Fibroblast of the aortic adventitia (primary cell): Measurements from ENCODE around the gene NEIL3. TPM values are rescaled to one million over a fixed set of nuclear protein-coding genes. Genes with fewer than 3 reads are reported as not detected.

Experiments used
- DNase-seq: peaks from one replicate; pipeline ENCODE4 v3.0.0-alpha.2; 2010; ENCODE audit warnings: low read depth
- H3K4me3 ChIP-seq: 2 replicates; pipeline ENCODE4 v1.5.1; 2011; ENCODE audit warnings: low read depth, mild to moderate bottlenecking, control low read depth, low read length, moderate library complexity
- total RNA-seq: library from RNA; depleted of rRNA; stranded (reverse); fragments of >200 nt; gene quantifications from 2 replicates; pipeline ENCODE4 v1.2.3, GENCODE V29; 2012; ENCODE audit warnings: low replicate concordance
- TF ChIP-seq, protein P1 (sequence below): IDR thresholded peaks from 2 replicates; pipeline ENCODE4 v1.5.1; 2011; ENCODE audit warnings: mild to moderate bottlenecking, low read length, control low read depth, inconsistent platforms; ENCODE audit not compliant: insufficient read depth

Gene NEIL3
- total RNA-seq, 1 donor, result 20.8 TPM

- peak; percentile 10 for DNase-seq
- TF ChIP-seq, protein P1, sequence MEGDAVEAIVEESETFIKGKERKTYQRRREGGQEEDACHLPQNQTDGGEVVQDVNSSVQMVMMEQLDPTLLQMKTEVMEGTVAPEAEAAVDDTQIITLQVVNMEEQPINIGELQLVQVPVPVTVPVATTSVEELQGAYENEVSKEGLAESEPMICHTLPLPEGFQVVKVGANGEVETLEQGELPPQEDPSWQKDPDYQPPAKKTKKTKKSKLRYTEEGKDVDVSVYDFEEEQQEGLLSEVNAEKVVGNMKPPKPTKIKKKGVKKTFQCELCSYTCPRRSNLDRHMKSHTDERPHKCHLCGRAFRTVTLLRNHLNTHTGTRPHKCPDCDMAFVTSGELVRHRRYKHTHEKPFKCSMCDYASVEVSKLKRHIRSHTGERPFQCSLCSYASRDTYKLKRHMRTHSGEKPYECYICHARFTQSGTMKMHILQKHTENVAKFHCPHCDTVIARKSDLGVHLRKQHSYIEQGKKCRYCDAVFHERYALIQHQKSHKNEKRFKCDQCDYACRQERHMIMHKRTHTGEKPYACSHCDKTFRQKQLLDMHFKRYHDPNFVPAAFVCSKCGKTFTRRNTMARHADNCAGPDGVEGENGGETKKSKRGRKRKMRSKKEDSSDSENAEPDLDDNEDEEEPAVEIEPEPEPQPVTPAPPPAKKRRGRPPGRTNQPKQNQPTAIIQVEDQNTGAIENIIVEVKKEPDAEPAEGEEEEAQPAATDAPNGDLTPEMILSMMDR, result no peak
- no peak overlapping the region for H3K4me3 ChIP-seq
These were observed 94.1 kb downstream of the NEIL3 start for GRCh38 chr4:177403746-177404145.

DNA sequence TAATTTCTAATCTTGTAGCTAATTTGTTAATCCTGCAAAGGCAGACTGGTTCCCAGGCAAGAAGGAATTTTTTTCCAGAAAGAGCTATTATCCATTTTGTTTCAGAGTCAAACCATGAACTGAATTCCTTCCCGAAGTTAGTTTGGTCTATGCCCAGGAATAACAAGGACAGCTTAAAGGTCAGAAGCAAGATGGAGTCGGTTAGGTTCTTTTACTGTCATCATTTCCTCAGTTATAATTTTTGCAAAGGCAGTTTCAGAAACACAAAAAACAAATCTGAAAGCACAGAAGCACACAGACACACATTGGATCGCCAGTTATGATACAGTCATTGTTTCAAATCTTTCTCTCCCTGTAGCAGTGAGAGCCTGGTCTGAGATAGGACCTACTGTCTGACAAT lies 94.7 kb downstream of the NEIL3 start:
- H3K4me3 ChIP-seq, result no peak overlapping the region
- TF ChIP-seq, protein P1, result no peak
- no peak for DNase-seq

GRCh38 chr4:177404986-177405385 lies 95.3 kb downstream of the NEIL3 start:
- DNase-seq, result no peak
- TF ChIP-seq, protein P1, result no peak
- no peak overlapping the region for H3K4me3 ChIP-seq

DNA sequence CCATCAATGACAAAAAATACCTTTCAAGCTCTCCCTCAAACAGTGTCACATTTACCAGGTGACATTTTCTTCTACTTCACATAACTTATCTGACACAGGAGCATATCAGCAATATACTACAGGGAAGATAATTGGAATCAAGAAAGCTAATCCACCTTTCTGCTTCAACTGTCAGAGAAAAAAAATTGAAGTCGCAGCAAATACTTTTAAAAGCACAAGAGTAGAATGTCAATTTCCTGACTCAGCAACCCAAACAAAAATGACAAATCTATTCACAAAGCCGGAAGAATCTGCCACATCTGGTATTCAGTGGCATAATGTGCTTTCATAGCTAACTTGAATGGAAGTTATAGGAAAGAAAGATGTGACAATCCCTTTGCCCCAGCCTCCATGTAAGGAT lies 95.8 kb downstream of the NEIL3 start:
- TF ChIP-seq, protein P1, result no peak
- no peak for DNase-seq
- no peak overlapping the region for H3K4me3 ChIP-seq

DNA sequence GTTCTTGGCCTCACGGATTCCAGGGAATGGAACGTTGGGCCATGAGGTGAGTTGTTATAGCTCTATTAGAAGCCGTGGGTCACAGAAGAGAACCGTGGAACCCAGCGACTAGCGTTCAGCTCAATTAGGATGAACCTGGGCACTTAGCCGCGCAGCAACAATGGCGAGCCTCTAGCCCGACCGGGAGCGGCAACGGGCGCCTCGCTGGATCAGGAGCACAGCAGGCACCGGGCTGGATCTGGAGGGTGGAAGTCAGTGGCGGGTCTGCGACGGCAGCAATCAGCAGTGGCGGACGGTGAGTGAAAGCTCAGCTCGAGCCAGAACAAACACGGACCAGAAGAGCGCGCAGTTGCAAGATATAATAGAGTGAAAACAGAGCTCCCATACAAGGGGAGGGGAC lies 98.3 kb downstream of the NEIL3 start:
- TF ChIP-seq, protein P1, result no peak
- DNase-seq, result no peak
- no peak overlapping the region for H3K4me3 ChIP-seq

DNA sequence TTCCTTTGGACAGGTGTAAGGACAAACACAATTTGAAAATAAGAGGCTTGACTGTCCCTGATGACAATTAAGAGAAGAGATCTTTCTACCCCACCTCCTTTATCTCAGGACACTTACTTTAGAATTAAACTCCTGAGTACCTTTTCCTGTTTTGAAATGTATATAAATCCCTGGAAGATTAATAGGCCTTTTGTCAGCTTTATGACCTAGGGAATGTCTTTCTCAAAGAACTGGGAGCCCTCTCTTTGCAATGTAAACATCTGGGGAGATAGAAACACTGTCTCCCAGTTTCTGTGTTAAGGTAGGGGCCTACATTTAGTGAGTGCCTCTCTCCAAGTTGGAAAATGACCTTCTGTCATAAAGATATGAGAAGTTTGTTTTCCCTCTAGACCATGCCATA lies 100.9 kb downstream of the NEIL3 start:
- TF ChIP-seq, protein P1, result no peak
- no peak overlapping the region for H3K4me3 ChIP-seq
- no peak for DNase-seq

GRCh38 chr4:177411996-177412395 lies 102.3 kb downstream of the NEIL3 start:
- no peak for DNase-seq
- no peak overlapping the region for H3K4me3 ChIP-seq
- TF ChIP-seq, protein P1, result no peak
